Amniotic stem cell (primary cell): ENCODE measurements around the gene IGFLR1.
"Not testable (repeated sequence)": the region's sequence is repeated elsewhere in the genome, so short reads cannot be mapped to it uniquely, and the experiment has no call there.

Experiments
- DNase-seq: peaks from one replicate; lab custom pipeline; 2025; lab: John Stamatoyannopoulos, UW

The IGFLR1 gene

DNA sequence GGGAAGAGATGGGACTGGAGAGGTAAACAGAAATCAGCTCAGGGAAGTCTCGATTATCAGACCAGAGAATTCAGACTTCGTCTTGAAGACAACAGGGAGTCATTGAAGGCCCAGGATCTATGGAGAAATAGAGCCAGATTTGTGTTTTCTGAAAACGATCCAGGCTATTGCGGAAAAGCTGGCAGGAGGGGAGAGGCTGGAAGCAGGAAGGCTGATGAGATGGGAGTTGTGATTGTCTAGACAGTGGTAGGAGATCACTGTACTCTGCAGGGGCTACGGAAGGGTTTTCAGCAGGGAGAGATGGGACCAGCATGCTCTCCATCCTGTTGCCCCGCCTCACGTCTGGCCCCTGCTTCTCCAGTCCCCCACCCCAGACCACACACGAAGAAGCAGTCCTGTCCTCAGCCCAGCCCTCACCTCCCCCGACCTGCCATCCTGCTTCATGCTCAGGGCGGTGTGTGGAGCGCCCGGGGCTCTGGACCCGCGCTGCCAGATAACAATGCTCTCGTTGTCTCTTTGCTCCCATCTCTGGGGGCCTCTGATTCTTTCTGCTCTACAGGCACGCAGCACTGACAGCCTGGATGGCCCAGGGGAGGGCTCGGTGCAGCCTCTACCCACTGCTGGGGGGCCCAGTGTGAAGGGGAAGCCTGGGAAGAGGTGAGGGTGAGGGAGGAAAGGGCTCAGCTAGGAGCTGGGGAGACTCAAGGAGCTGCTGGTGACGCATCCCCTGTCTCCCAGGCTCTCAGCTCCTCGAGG, 35.0 kb upstream of the IGFLR1 start:
- no peak for DNase-seq

DNA sequence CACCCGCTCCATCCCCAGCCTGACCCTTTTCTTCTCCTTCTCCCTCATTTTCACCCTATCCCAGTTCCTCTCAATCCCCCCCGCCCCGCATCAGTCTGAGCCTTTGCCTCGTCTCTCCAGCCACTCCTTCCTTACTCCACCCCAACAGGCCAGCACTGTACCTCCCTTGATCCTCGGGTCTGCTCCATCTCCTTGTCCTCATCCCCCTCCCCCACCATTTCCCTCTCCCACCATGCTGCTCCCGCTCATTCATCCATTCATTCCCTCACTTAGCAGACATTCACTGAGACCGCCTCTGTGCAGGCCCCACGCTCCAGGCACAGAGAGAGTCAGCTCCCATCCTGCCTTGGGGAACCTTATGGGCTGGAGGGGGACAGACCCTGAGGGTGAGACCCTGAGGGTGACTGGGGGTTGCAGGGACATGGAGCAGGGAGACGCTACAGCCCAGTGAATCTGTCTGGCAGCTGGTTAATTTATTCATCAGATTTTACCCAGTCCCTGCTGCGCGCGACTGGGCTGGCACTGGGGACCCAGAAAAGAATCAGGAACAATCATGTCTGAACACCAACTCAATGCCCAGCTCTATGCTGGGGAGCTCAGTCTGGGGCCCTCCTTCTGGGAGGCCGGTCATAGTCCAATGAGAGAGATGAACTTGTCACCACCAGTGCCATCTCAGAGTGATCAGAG, 34.0 kb upstream of the IGFLR1 start:
- no peak for DNase-seq

DNA sequence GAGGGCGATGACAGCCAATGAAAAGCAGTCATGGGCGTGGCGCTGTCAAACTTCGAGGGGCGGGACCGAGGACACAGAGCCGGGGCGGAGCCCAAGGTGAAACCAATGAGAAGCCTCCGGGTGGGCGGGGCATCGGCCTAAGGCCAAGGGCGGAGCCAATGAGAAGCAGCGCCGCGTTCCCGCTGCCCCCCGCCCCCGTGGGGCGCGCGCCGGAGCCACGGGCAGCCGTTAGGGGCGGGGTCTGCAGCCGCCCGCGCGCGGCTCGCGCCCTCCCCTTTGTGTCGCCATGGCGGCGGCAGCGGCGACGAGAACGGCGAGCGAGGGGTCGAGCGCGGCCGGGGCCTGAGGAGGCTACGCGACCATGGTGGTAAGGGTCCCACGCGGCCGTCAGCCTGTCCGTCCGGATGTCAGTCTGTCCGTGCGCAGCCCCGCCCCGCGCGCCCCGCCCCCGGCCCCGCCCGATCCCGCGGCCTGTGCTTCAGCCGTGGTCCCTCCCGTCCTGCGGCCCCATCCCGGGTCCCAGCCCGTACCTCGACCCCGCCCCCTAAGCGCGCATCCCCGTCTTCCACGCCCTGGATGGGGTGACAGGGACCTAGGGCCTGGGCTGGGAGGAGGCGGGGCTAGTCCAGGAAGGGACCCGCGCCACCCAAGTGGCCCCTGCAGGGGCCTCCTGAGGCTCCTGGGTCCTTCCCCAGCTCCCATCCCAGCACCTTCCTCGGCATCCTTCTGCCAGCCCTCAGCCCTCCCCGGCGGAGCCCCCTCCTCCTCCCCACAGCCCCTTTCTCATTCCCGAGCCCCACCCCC, 33.2 kb upstream of the IGFLR1 start, which contains the start of gene ARHGAP33:
Gene ARHGAP33 (plus strand): TSS at position 267 of the 804 bp plus-strand sequence. CDS start 95 bp downstream, at position 362.
- DNase-seq = peak; percentile 97

DNA sequence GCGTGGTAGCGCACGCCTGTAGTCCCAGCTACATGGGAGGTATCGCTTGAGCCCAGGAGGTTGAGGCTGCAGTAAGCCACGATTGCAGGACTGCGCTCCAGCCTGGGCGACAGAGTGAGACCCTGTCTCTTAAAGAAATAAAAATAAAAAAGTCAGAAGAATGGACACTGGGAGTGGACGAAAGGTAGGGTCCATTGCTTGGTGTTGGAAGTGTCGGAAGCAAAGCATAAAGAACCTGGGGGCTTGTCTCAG, 32.7 kb upstream of the IGFLR1 start:
- no peak for DNase-seq

DNA sequence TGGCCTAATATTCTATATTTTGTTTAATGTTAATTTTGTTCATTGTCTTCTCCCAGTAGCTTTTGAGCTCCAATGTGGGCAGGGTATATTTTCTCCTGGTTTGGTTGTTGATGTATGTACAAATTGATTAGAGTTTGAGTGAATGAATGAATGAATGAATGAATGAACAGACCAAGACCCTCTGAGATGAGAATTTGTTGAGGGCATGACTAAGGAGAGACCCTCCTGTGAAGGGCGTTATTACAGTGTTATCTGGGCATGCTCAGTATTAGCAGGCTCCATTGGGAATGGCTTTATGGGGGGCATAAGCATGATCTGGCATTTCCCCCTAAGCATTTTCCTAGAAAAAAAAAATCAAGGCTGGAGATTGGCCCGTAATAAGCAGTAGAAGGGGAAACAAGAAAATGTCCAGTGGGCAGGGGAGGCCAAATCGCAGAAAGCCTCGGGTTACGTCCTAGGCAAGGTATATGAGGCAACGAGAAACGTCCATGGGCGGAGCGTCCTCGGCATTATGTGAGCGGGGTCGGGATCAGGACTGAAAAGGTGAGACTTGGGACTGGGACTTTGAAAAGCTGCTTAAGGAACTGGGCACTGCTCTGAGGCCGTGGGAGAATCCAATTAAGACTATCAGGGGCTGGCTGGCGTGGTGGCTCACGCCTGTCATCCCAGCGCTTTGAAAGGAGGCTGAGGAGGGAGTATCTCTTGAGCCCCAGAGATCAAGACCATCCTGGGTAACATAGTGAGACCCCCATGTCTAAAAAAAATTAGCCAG, 32.2 kb upstream of the IGFLR1 start:
- no peak for DNase-seq

DNA sequence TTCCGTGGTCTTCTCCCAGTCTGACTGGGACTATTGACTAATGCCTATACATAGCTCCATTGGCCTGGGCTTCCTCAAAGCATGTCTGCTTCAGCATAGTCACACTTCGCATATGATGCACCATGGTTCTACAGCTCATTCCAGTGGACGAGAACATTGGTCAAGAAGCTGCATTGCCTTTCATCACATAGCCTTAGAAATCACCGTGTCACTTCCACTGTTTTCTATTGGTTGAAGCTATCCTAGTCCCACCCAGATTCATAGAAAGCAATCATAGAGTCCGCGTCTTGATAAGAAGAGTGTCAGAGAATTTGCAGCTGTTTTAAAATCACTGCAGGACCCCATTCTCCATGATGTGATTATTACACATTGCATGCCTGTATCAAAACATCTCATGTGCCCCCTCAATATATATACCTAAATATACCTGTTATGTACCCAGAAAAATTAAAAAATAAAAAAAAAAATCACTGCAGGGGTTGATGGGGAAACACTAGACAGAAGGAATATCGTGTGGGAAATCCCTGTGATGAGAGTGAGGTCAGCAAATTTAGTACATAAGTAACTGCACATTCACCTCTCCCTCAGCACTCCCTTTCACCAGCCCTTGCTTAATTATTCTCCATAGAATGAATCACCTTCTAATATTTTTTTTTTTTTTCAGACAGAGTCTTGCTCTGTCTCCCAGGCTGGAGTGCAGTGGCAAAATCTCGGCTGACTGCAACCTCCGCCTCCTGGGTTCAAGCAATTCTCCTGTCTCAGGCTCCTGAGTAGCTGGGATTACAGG, 31.0 kb upstream of the IGFLR1 start:
- no peak for DNase-seq

DNA sequence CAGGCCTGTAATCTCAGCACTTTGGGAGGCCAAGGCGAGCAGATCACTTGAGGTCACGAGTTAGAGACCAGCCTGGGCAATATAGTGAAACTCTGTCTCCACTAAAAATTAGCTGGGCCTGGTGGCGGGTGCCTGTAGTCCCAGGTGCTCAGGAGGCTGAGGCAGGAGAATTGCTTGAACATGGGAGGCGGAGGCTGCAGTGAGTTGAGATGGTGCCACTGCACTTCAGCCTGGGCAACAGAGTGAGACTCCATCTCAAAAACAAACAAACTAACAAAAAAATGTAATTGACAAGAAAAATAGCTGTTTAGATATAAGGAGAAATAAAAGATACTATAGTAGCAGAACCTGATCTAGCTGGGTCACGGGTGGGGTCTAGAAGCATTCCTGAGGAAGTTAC, 30.1 kb upstream of the IGFLR1 start:
- not testable (repeated sequence) for DNase-seq

DNA sequence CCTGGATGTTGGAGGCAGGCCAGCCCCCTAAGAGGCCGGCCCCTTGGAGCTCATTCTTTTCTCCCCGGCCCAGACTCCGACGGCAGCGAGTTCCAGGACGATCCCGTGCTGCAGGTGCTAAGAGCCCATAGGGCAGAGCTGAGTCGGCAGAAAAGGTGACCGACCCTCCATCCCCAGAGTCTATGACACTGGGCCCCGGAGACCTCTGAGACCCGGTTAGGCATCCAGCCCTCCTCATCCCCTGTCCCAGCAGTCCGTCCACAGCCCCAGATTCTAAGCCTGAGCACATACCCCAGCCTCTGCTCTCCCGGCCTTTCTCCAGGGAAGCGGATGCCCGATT, 25.8 kb upstream of the IGFLR1 start:
- DNase-seq = no peak

DNA sequence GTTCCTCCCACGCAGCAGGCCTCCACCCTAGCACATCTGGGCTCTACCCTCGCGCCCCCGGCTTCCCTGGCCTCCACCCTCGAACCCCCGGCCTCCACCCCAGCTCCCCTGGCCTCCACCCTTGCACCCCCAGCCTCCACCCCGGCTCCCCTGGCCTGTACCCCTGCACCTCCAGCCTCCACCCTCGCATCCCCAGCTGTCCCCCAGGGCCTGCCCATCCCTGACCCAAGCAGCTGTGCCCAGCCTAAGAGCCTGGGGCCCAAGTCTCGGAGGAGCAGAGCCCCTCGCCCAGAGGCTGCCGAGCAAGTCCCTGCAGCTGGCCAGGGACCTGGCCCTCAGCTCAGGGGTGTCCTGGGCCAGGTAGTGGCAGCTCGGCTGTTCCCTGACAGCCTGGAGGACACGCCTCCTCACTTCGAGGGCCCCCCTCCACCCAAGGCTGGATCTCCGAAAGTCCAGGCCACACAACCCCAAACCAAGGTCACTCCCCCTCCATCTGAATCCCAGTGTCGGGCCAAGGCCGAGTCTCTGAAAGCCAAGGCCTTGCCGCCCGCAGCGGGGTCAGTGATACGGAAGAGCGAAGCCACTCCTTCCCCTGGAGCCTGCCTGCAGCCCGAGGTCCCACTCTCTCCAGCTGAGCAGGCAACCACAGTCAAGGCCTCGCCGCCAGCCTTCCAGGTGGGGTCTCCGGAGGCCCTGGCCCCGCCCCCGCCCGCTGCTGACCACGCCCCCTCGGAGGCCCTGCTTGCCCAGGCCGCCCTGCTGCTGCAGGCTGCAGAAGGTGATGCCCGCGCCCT, 25.2 kb upstream of the IGFLR1 start:
- no peak for DNase-seq

DNA sequence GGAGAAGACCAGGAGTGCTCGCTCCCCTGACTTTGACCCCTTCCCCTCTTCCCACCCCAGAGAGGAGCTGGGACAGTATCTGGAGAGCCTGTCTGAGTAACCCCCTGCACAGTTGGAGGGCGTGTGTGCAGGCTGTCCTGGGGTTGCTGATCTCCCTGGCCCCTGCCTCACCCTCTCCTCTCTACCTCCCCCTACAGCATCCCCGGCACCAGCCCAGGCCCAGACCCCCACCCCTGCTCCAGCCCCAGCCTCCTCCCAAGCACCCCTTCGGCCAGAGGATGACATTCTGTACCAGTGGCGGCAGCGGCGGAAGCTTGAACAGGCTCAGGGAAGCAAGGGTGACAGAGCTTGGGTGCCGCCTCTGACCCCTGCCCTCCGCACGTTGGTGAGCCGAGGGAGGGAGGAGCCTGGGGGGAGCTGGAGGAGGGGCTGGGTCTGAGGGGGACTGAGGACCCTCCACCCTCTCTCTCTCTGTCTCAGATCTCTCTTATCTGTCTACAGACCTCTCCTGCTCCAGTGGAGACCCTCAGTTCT, 24.4 kb upstream of the IGFLR1 start:
- no peak for DNase-seq

DNA sequence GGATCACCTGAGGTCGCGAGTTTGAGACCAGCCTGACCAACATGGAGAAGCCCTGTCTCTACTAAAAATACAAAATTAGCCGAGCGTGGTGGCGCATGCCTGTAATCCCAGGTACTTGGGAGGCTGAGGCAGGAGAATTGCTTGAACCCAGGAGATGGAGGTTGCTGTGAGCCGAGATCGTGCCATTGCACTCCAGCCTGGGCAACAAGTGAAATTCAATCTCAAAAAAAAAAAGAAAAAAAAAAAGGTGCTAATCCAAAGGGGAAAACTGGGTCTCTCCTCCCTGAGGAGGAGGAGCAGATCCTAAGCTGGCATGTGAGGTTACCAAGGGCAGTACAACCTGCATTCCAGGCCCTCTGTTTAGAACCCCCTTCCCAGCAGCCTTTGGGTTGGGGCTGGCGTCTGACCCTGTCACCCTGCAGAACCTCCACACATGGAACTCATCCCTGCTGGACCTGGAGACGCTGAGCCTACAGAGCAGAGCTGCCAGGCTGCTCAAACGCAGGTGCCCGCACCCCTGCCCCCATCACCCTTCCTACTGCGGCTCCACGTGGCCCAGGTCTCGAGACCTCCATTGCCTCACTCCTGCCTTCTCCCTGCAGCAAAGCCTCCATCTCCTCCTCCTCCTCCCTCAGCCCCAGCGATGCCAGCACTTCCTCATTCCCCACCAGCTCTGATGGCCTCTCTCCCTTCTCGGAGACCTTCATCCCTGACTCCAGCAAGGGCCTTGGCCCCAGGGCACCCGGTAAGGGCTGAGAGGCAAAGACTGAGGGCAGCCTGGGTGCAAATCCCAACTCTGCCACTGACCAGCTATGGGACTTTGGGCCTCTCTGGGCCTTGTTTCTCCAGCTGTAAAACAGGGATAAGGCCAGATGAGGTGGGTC, 22.4 kb upstream of the IGFLR1 start:
- DNase-seq = no peak

DNA sequence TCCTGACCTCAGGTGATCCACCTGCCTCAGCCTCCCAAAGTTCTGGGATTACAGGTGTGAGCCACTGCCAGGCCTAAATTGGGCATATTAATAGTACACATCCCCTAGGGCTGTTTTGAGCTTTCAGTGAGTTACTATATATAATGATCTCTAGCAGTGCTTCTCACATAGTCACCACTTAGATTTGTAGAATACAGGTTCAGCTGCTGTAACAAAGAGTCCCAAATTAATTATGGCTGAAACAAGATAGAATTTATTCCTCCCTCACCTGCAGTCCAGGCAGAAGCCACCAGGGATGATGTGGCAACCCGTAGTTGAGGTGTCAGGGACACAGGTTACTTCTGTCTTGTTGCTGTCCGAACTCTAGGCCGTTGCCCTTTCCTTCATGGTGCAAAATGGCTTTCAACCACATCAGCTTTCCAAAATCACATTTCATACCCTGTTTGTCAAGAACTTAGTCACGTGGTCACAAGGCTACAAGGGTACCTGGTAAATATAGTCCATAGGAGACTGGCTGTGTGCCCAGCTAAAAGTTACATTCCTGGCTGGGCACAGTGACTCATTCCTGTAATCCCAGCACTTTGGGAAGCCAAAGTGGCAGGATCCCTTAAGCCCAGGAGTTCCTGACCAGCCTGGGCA, 18.6 kb upstream of the IGFLR1 start:
- no peak for DNase-seq

DNA sequence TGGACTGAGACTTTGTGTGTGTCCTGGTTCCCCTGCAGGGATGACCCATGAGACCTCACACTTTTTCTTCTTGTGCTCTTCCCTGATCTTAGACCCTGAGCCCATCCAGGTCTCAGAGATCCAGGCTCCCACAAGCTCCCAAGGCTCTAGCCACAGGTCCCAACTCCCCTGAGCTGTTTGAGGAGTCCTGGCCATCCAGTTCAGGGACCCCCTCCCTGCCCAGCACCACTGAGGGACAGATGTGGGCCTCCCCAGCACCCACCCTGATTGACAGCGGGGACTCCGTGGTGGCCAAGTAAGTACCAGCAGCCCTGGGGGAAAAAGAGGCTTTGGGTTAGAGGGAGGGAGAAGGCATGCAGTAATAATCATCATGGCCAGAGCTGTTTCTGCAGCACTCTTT, 17.4 kb upstream of the IGFLR1 start:
- DNase-seq = no peak

DNA sequence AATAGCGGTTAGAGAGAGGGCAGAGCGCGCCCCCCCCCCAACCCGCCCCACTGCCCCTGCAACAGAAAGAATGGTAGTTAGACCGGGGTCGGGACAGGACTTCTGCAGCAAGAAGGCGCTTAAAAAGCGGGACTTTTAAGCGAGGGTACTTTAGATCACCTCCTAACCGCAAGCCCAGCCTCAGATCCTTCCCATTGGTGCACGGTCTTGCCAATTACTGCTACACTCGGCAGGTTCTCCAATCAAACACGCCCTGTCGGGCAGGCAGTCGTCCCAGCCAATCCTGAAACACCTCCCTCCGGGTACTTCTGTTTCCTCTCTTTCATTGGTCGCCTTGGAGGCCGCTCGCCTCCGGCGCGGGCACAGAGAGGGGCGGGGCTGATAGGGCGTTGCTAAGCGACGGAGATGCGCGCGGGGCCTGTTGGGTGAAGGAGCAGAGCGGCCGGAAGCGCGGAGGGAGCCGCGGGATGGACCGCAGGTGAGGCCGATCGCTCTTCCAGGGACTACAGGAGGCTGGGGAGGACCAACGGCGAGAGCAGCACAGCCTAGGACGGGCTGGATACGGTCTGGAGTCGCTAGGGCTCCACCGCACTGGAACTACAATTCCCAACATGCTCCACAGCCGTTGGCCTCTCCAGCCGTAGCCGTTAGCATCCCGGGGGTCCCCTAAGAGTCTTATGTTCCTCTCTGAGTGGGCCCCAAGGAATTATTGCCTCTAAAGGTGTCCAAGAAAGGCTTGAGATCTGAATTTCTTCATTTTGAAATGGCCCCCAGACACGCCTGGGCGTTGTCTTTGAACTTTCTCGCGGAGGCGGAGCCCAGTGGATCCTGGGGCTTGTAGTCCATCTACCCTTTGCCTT, 15.7 kb upstream of the IGFLR1 start, which contains the start of gene PROSER3:
Gene PROSER3 (plus strand): TSS at position 428 of the 860 bp plus-strand sequence. CDS start 40 bp downstream, at position 468.
- DNase-seq = peak; percentile 96

DNA sequence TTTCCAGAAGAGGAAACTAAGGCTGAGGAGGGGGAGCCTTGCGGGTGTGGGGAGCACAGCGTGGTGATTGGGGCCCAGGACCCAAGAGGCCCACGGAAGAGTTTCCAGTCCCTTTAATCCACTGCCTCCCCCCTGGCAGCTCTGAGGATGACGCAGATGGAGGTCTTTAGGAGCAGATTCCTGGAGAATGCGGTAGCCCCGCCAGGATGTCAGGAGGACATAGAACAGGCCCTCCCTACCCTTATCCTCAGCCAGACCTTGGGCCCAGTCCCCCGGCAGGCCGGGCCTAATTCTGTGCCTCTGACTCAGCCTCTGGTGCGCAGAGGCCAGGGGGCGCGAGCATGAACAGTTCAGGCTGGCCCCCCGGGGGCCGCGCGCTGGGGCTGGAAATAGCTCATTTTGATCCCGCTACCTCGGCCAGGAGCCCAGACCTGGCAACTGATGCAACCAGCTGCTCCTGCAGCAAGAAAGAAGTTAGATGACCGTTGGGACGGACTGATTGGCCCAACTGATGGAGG, 15.0 kb upstream of the IGFLR1 start:
- peak; percentile 72 for DNase-seq

DNA sequence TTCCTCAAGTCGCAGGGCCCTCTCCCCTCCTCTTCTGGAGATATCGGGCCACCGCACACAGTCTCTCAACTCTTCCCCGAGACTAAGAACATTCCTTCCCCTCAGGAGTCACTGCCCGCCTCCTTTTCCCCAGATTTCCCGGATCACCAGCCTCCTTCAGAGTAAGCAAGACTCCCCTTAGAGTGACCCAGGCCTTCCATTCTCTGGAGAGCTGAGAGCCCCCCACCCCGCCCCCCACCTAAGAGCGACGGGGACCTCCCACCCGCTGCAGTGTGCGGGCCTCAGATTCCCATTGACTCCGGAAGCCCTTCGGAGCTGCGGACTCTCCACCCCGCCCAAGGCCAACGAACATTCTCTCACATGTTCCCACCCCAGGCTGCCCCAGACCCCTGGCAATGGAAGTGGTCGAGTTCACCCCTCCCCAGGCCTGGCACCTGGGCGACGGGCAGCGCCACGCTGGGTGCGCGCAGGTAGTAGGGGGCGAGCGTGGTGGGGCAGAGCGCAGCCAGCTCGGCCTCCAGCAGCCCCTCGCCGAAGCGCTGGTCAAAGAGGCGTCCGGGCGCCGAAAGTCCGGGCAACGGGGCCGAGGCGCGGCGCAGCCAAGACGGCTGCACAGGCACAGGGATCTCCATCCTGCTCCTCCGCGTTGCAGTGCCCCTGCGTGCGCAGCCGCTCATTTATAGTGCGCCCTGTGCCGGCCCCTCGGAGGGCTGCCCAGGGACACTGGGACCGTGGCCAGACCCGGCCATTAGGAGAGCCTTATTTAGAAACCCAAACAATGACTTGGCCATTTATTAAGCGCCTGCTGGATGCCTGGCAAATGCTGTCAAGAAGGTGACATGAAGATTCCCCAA, 14.4 kb upstream of the IGFLR1 start, which contains the start of gene HSPB6:
Gene HSPB6 (minus strand): TSS at position 653 of the 854 bp plus-strand sequence. CDS start 21 bp downstream, at position 632.
- no peak for DNase-seq
